Measurements from ENCODE around the gene IL1R1.

DNA sequence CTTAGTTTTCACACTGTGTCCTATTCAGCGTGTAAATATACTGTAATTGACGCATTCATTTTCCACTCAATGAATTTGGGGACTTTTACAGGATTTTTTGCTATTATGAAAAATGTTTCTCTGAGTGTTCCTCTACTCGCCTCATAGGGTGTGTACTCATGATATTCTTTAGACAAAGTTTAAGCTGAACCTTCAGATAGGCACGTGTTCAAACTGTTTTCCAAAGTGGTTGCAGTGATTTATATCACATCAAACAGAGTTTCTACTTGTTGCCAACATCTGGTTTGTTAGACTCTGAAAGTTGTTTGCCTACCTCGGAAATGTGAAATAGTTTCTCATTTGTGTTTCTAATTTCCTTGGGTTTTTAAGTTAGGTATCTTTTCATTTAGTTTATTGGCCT lies 46.4 kb upstream of the IL1R1 start:
- TF ChIP-seq, protein P1, sequence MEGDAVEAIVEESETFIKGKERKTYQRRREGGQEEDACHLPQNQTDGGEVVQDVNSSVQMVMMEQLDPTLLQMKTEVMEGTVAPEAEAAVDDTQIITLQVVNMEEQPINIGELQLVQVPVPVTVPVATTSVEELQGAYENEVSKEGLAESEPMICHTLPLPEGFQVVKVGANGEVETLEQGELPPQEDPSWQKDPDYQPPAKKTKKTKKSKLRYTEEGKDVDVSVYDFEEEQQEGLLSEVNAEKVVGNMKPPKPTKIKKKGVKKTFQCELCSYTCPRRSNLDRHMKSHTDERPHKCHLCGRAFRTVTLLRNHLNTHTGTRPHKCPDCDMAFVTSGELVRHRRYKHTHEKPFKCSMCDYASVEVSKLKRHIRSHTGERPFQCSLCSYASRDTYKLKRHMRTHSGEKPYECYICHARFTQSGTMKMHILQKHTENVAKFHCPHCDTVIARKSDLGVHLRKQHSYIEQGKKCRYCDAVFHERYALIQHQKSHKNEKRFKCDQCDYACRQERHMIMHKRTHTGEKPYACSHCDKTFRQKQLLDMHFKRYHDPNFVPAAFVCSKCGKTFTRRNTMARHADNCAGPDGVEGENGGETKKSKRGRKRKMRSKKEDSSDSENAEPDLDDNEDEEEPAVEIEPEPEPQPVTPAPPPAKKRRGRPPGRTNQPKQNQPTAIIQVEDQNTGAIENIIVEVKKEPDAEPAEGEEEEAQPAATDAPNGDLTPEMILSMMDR (IDR thresholded peaks at IDR 0.05; ENCODE audit: low read depth, low read length): no peak
- no peak for TF ChIP-seq MYC (IDR thresholded peaks at IDR 0.05; ENCODE audit: low read depth, low read length)
